ENCODE data around the gene CLDN15. TPM values are rescaled to one million over a fixed set of nuclear protein-coding genes. Genes with fewer than 3 reads are reported as not detected.
"Not testable (repeated sequence)": the region's sequence is repeated elsewhere in the genome, so short reads cannot be mapped to it uniquely, and the experiment has no call there.

The CLDN15 gene
- total and polyA plus RNA-seq, 2 donors (not counting 1 experiment from before 2014, with no cell fraction given), result 1.6 to 3.1 TPM

DNA sequence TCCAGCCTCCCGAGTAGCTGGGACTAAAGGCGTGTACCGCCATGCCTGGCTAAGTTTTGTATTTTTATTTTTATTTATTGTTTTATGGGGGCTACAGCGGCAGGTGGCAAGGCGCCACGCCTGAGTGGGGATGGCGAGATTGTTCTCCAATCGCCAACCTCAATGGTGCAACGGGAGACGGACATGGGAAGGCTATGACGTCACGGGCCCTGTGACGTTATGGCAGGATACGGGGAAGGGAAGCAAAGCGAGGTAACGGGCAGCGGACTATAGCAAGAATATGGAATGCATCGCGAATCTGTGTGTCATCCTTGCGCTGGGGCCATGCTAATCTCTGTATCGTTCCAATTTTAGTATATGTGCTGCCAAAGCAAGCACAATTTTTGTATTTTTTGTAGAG, 32.1 kb upstream of the CLDN15 start:
- no peak for TF ChIP-seq EZH2 (IDR thresholded peaks at IDR 0.05; ENCODE audit: low read length, missing control alignments)
- TF ChIP-seq, protein P1, sequence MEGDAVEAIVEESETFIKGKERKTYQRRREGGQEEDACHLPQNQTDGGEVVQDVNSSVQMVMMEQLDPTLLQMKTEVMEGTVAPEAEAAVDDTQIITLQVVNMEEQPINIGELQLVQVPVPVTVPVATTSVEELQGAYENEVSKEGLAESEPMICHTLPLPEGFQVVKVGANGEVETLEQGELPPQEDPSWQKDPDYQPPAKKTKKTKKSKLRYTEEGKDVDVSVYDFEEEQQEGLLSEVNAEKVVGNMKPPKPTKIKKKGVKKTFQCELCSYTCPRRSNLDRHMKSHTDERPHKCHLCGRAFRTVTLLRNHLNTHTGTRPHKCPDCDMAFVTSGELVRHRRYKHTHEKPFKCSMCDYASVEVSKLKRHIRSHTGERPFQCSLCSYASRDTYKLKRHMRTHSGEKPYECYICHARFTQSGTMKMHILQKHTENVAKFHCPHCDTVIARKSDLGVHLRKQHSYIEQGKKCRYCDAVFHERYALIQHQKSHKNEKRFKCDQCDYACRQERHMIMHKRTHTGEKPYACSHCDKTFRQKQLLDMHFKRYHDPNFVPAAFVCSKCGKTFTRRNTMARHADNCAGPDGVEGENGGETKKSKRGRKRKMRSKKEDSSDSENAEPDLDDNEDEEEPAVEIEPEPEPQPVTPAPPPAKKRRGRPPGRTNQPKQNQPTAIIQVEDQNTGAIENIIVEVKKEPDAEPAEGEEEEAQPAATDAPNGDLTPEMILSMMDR (conservative IDR thresholded peaks at IDR 0.05 in 1 of 2, IDR thresholded peaks at IDR 0.05 in 1 of 2; ENCODE audit: low read depth in 1 of 2, low read length in 2 of 2), result no peak
- Histone ChIP-seq H2AFZ (ENCODE audit: low read length) (no peak overlapping the region), H3K4me3 (replicated peaks in 1 of 4; ENCODE audit: control extremely low read depth in 1 of 4, insufficient read depth in 1 of 4, low read depth in 3 of 4, low read length in 4 of 4) (no peak overlapping the region), H3K4me2 (ENCODE audit: extremely low read depth, insufficient read depth, low read length) (no peak overlapping the region), H3K79me2 (ENCODE audit: control insufficient read depth, insufficient read depth, low read length) (no peaks in the 10 kb centered on the region), H3K27me3 (ENCODE audit: control insufficient read depth, insufficient read depth, low read length) (no peaks in the 10 kb centered on the region), H4K20me1 (ENCODE audit: control insufficient read depth, extremely low read depth, insufficient read depth, low read length) (no peaks in the 10 kb centered on the region), H3K9me3 (ENCODE audit: control insufficient read depth, insufficient read depth, low read depth, low read length) (no peaks in the 10 kb centered on the region), H3K36me3 (ENCODE audit: control insufficient read depth, insufficient read depth, low read length) (no peaks in the 10 kb centered on the region), H3K9ac (ENCODE audit: insufficient read depth, low read length) (no peak overlapping the region), H3K4me1 (ENCODE audit: control insufficient read depth, extremely low read depth, insufficient read depth, low read length) (no peaks in the 10 kb centered on the region), H3K27ac (ENCODE audit: insufficient read depth, low read length) (no peak overlapping the region)
- DNase-seq (ENCODE audit: low read depth in 2 of 2), result no peak

DNA sequence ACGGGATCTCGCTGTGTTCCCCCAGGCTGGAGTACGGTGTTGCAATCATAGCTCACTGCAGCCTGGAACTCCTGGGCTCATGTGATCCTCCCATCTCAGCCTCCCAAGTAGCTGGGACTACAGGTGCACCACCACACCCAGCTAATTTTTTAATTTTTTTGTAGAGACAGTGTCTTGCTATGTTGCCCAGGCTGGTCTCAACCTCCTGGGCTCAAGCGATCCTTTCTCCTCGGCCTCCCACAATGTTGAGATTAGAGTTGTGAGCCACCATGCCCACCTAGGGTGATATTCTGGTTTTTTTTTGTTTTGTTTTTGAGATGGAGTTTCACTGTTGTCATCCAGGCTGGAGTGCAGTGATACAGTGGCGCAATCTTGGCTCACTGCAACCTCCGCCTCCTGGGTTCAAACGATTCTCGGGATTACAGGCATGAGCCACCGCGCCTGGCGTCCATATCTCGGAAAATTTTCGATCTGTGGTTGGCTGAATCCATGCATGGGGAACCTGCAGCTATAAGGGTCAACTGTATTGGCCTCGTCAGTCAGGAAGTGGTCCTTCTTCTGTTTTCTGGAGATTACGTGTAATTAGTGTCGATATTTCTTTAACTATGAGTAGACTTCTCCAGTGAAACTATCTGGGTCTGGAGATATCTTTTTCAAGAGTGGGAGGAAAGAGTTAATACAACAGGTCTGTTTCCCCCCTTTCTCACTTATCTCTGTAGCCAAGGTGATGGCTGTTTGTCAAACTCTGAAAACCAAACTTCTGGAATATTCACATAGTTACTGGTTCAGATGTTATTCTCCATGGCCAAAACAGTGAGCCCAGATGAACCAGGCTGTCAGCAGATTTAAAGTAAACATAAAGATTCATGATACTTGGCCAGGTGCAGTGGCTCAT, 28.3 kb upstream of the CLDN15 start:
- Histone ChIP-seq H3K4me1 (ENCODE audit: control insufficient read depth, extremely low read depth, insufficient read depth, low read length) (no peaks in the 10 kb centered on the region), H3K9ac (ENCODE audit: insufficient read depth, low read length) (no peak overlapping the region), H3K4me2 (ENCODE audit: extremely low read depth, insufficient read depth, low read length) (no peak overlapping the region), H4K20me1 (ENCODE audit: control insufficient read depth, extremely low read depth, insufficient read depth, low read length) (no peaks in the 10 kb centered on the region), H3K4me3 (replicated peaks in 1 of 4; ENCODE audit: control extremely low read depth in 1 of 4, insufficient read depth in 1 of 4, low read depth in 3 of 4, low read length in 4 of 4) (no peak overlapping the region), H3K27me3 (ENCODE audit: control insufficient read depth, insufficient read depth, low read length) (no peaks in the 10 kb centered on the region), H2AFZ (ENCODE audit: low read length) (no peak overlapping the region), H3K79me2 (ENCODE audit: control insufficient read depth, insufficient read depth, low read length) (no peaks in the 10 kb centered on the region), H3K36me3 (ENCODE audit: control insufficient read depth, insufficient read depth, low read length) (no peaks in the 10 kb centered on the region), H3K9me3 (ENCODE audit: control insufficient read depth, insufficient read depth, low read depth, low read length) (no peaks in the 10 kb centered on the region), H3K27ac (ENCODE audit: insufficient read depth, low read length) (no peak overlapping the region)
- no peak for DNase-seq (ENCODE audit: low read depth in 2 of 2)
- TF ChIP-seq, protein P1 (conservative IDR thresholded peaks at IDR 0.05 in 1 of 2, IDR thresholded peaks at IDR 0.05 in 1 of 2; ENCODE audit: low read depth in 1 of 2, low read length in 2 of 2), result no peak
- no peak for TF ChIP-seq EZH2 (IDR thresholded peaks at IDR 0.05; ENCODE audit: low read length, missing control alignments)

DNA sequence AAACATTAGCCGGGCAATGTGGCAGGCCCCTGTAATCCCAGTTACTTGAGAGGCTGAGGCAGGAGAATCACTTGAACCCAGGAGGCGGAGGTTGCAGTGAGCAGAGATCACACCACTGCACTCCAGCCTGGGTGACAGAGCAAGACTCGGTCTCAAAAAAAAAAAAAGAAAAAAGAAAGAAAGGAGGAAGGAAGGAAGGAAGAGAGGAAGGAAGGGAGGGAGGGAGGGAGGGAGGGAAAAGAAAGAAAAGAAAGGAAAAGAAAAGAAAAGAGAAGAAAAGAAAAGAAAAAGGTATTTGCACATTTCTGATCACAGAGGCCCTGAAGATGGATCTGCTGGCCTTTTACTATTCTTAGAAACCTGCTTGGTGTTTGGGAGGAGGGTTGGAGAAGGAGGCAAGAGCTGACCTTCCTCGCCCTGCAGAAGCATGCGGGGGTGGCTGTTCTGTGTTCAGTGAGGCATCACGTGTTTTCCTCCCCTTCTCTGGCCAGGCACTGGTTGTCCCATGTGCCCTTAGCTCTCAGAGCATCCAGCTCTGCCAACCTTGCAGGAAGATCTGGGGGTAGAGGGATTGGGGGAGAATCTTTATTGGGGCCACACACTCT, 26.6 kb upstream of the CLDN15 start:
- not testable (repeated sequence) for DNase-seq (ENCODE audit: low read depth in 2 of 2); H2AFZ ChIP-seq (ENCODE audit: low read length); H4K20me1 ChIP-seq (ENCODE audit: control insufficient read depth, extremely low read depth, insufficient read depth, low read length); H3K4me1 ChIP-seq (ENCODE audit: control insufficient read depth, extremely low read depth, insufficient read depth, low read length); H3K79me2 ChIP-seq (ENCODE audit: control insufficient read depth, insufficient read depth, low read length); H3K4me2 ChIP-seq (ENCODE audit: extremely low read depth, insufficient read depth, low read length); H3K4me3 ChIP-seq (replicated peaks in 1 of 4; ENCODE audit: control extremely low read depth in 1 of 4, insufficient read depth in 1 of 4, low read depth in 3 of 4, low read length in 4 of 4); H3K36me3 ChIP-seq (ENCODE audit: control insufficient read depth, insufficient read depth, low read length); H3K27me3 ChIP-seq (ENCODE audit: control insufficient read depth, insufficient read depth, low read length); H3K9ac ChIP-seq (ENCODE audit: insufficient read depth, low read length); H3K27ac ChIP-seq (ENCODE audit: insufficient read depth, low read length); H3K9me3 ChIP-seq (ENCODE audit: control insufficient read depth, insufficient read depth, low read depth, low read length)

Data from fibroblast of lung (primary cell).